DND-41 (cell line): ENCODE data around the gene SUSD4.

ENCODE experiments used
- CTCF ChIP-seq: IDR thresholded peaks from 2 replicates; pipeline ENCODE4 v1.5.1; 2012; ENCODE audit warnings: borderline replicate concordance, low read length, moderate library complexity, mild to moderate bottlenecking; ENCODE audit not compliant: poor library complexity, severe bottlenecking; ENCODE audit errors: extremely low read depth
- EZH2 ChIP-seq: IDR thresholded peaks from 3 replicates; pipeline ENCODE4 v1.6.1; 2012; ENCODE audit warnings: borderline replicate concordance, low read depth, mild to moderate bottlenecking, moderate library complexity, low read length, inconsistent platforms; ENCODE audit not compliant: severe bottlenecking

- no peak for TF ChIP-seq CTCF
- no peak for TF ChIP-seq EZH2
Observed at GRCh38 chr1:223289621-223290020, 74.4 kb downstream of the SUSD4 start.
